Common myeloid progenitor, CD34-positive (primary cell): ENCODE measurements around the gene CISH.

Source experiments
- CTCF ChIA-PET: fragments of 350-600 bp; sonication (Branson Sonifier 250); formaldehyde crosslinking; loops from one replicate; lab custom pipeline; 2021; ENCODE audit warnings: antibody characterized with exemption; lab: Charles Lee
- POLR2A ChIA-PET: fragments of 350-600 bp; sonication (Branson Sonifier 250); formaldehyde crosslinking; loops from one replicate; lab custom pipeline; 2021; ENCODE audit warnings: antibody characterized with exemption; lab: Charles Lee
- DNase-seq, 3 donors: peaks; one replicate each; pipeline versions ENCODE4 v3.0.0 to v3.0.0-alpha.2; 2013
- H3K27ac ChIP-seq, 2 experiments: 1 replicate in 1 of 2; 2 replicates in 1 of 2; pipeline ENCODE4 v1.7.0; 2013; ENCODE audit warnings: inconsistent platforms in 2 of 2, low read length in 2 of 2, mild to moderate bottlenecking in 2 of 2, low read depth in 1 of 2, moderate library complexity in 1 of 2; ENCODE audit not compliant: severe bottlenecking in 2 of 2, insufficient read depth in 1 of 2, poor library complexity in 1 of 2
- H3K27me3 ChIP-seq, 5 experiments: replicated peaks in 2 of 5; 1 replicate in 3 of 5; 2 replicates in 2 of 5; pipeline versions ENCODE4 v1.6.1 to v1.7.0; 2013; ENCODE audit warnings: low read length in 4 of 5, mild to moderate bottlenecking in 2 of 5, moderate library complexity in 2 of 5, inconsistent platforms in 1 of 5; ENCODE audit not compliant: insufficient read depth in 5 of 5, control insufficient read depth in 4 of 5
- H3K36me3 ChIP-seq, 4 experiments: 1 replicate in 2 of 4; 2 replicates in 2 of 4; pipeline versions ENCODE4 v1.6.1 to v1.7.0; 2013; ENCODE audit warnings: low read length in 3 of 4, control low read depth in 1 of 4, mild to moderate bottlenecking in 1 of 4; ENCODE audit not compliant: control insufficient read depth in 4 of 4, insufficient read depth in 4 of 4
- H3K4me1 ChIP-seq, 4 experiments: 1 replicate in 3 of 4; 2 replicates in 1 of 4; pipeline versions ENCODE4 v1.6.1 to v1.7.1; 2013; ENCODE audit warnings: low read length in 3 of 4, mild to moderate bottlenecking in 3 of 4, control low read depth in 1 of 4, inconsistent platforms in 1 of 4, moderate library complexity in 1 of 4; ENCODE audit not compliant: control insufficient read depth in 4 of 4, insufficient read depth in 4 of 4; ENCODE audit errors: control extremely low read depth in 1 of 4
- H3K4me3 ChIP-seq, 7 experiments: 1 replicate in 4 of 7; 2 replicates in 3 of 7; pipeline versions ENCODE4 v1.5.1 to v1.7.0; 2013; ENCODE audit warnings: mild to moderate bottlenecking in 7 of 7, low read length in 6 of 7, moderate library complexity in 6 of 7, inconsistent platforms in 2 of 7, low read depth in 2 of 7, control low read depth in 1 of 7; ENCODE audit not compliant: insufficient read depth in 4 of 7, control insufficient read depth in 1 of 7; ENCODE audit errors: extremely low read depth in 1 of 7
- H3K9me3 ChIP-seq, 5 experiments: 1 replicate in 4 of 5; 2 replicates in 1 of 5; pipeline versions ENCODE4 v1.6.1 to v1.7.1; 2013; ENCODE audit warnings: low read length in 4 of 5, mild to moderate bottlenecking in 2 of 5, inconsistent platforms in 1 of 5, low read depth in 1 of 5, moderate library complexity in 1 of 5; ENCODE audit not compliant: control insufficient read depth in 4 of 5, insufficient read depth in 2 of 5; ENCODE audit errors: control extremely low read depth in 1 of 5
- WGBS: methylation state at CpG from one replicate; pipeline ENCODE4 v1.1.5; 2013; ENCODE audit not compliant: insufficient coverage; 5-methylcytosine and 5-hydroxymethylcytosine counted together

Gene CISH

DNA sequence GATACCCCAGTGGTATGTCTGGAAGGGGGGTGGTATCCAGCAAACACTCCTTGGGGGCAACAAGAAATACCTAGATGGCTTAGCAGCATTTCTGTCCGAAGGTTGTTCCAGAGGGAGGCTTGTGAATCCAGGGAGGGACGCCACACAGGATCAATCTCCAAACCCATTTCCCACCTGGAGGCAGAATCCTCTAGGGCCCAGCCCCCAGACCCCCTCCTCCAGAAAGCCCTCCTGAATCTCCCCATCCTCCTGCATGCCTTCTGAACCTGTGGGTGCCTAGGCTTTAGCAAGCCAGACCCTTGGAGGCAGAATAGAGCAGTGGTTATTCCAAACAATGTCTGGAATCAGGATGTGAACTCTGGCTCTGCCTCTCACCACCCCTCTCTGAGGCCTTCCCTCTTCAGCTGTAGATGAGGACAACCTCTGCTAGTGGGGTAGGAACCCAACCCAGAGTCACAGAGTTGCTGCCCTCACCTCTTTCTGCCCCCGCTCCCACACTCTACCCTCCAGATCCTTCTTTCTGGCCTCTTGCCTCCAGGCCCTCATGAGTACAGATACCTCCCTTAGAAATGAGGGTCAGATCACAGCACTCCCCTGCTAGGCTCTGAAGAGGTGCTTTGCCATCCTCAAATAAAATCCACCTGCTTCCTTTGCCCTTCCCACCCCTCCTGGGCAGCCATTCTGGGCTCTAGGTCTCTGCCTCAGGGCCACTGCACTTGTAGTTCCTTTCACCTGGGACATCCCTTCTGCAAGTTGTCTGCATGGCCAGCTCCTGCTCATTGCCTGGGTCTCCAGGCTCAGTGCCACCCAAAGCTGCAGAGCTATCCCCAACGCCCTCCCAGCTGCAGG, 8.1 kb downstream of the CISH start:
- Histone ChIP-seq H3K27ac (peak overlapping the region; percentile 29 to 92), H3K4me3 (peak overlapping the region in 2 of 7 experiments; percentile 1 to 14), H3K27me3 (no peaks in the 10 kb centered on the region), H3K36me3 (peaks cover 2 to 66% (median 35%) of the 10 kb centered on the region in 4 experiments), H3K4me1 (peaks cover 9 to 100% (median 97%) of the 10 kb centered on the region in 4 experiments), H3K9me3 (no peaks in the 10 kb centered on the region)
- WGBS, result 93% methylated on average over 2 of the region's 4 CpGs
- no peak for DNase-seq
- CTCF ChIA-PET, result interaction anchor here (1.1 to 40.1 kb wide), 5 partner anchors 9 to 49 kb away, joined by 3 to 799 read pairs (median 81); partner anchors contain the start of genes C3orf18, CISH and HEMK1
- POLR2A ChIA-PET, result no interaction called here

DNA sequence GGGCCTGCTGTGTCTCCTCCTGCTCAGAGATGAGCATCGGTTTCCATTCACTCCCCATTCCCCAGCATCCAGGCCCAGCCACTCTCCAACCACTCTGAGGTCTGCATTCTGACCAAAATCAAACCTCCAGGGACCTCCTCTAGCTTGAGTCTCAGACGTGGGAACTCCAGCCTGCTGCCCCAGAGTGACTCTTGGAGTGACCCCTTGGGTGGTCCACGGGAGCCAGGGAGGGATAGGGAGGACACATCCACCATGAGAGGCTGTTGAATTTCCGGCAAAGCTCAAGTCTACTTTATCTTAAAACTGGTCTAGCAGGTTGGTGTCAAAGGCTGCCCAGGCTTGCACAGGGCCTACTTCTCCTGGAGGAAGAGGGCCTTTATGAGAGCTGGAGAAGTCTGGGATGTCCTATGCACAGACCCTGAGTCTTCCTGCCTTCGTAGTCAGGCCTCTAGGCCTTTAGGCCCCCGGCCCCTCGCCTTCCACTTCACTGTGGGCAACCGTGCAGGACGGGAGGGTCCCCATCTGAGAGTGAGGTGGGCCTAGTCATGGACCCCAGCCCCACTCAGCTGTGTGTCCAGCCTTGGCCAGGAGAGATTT, 8.9 kb downstream of the CISH start:
- H3K27ac ChIP-seq, result peak overlapping the region; percentile 66 to 92
- H3K4me3 ChIP-seq, result no peak overlapping the region
- H3K4me1 ChIP-seq, result peaks cover 9 to 98% (median 90%) of the 10 kb centered on the region in 4 experiments

DNA sequence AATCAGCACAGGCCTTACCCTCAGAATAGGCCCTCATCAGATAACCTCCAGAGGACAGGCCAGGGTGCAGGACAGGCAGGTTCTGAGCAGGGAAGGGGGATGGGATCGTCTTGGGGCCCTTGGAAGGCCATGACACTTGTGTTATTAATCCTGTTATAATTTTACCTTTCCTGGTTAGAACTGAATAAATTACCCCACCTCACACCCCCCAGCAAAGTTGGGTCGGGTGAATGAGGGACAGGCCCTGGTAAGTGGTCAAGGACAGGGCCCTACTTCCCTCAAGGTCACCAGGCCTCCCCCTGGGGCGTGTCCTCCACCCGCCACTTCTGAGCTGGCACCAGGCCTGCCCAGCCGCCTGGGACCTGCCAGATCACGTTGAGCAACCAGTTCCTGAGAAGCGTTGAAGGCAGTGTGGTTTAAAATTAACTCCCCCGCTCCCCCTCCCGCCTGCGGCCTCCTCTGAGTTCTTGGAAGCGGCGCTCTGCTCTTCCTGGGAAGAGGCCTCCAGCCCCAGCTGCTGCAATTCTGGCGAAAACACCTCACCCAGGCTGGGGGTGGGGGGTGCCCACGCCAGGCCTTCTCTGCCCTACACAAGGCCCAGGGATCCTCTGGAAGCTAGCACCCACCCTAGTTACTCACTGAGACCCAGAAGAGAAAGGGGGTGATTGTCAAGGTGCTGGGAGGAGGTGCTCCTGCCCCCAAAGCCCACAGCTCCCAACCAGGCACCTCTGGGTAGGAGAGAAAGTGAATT, 10.6 kb downstream of the CISH start:
- ChIA-PET POLR2A (interaction anchor here (1.0 to 2.5 kb wide), 2 partner anchors 10 to 32 kb away, joined by 5 to 12 read pairs; partner anchors contain the start of genes CISH and HEMK1), CTCF (interaction anchor here (1.0 to 40.1 kb wide), 6 partner anchors 11 to 788 kb away, joined by 3 to 799 read pairs (median 42); partner anchors contain the start of genes C3orf18, CISH and HEMK1)
- peak overlapping the region in 4 of 7 experiments; percentile 33 to 48 (median 38) for H3K4me3 ChIP-seq
- peaks cover 7 to 85% (median 74%) of the 10 kb centered on the region in 4 experiments for H3K4me1 ChIP-seq
- no peaks in the 10 kb centered on the region for H3K27me3 ChIP-seq
- peaks cover 2 to 41% (median 18%) of the 10 kb centered on the region in 4 experiments for H3K36me3 ChIP-seq
- H3K27ac ChIP-seq, result peak overlapping the region; percentile 66 to 92
- 2% methylated on average over 10 of the region's 14 CpGs for WGBS
- H3K9me3 ChIP-seq, result no peaks in the 10 kb centered on the region
- DNase-seq, result peak; percentile 66 to 87 (median 80)

More for the DNA sequence above, 8.9 kb downstream of the CISH start:
- 90% methylated on average over 9 of the region's 9 CpGs for WGBS
- DNase-seq, result no peak
- ChIA-PET CTCF (interaction anchor here (0.9 to 40.1 kb wide), 5 partner anchors 9 to 50 kb away, joined by 3 to 799 read pairs (median 81); partner anchors contain the start of genes C3orf18, CISH and HEMK1), POLR2A (interaction anchor here (0.7 to 1.0 kb wide), 2 partner anchors 14 to 22 kb away, joined by 3 read pairs; no protein-coding TSS in a partner anchor)
- H3K27me3 ChIP-seq, result no peaks in the 10 kb centered on the region
- H3K36me3 ChIP-seq, result peaks cover 2 to 58% (median 28%) of the 10 kb centered on the region in 4 experiments
- no peaks in the 10 kb centered on the region for H3K9me3 ChIP-seq

DNA sequence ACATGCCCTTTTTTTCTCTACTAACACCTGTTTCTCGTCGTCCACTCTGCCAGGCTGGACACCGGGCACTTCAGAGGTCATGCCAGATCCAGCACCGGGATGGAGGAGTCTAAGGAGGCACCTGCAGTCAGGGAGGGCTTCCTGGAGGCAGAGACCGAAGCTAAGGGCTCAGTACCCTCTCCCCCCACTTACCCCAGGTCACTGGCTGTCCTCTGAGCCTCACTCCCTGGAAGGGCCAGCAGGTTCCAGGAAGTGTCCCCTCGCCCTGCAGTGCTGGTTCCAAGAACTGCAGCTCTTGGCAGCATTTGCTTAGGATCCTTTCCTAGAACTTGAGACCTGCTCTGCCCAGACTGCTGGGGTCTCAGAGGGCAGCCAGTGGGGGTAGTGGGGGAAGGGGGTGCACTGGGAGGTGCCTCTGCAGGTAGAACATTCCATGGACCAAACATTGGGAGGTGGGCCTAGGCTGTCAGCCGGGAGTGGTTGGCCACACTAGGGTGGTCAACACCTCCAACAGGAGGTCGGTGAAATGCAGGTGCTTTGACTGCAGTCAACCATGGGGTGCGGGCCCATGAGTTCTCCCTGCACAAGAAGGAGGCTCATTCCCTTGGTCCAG, 11.3 kb downstream of the CISH start:
- peak overlapping the region in 1 of 7 experiments; percentile 19 for H3K4me3 ChIP-seq
- ChIA-PET POLR2A (interaction anchor here (2.5 kb wide), 1 partner anchor 11 kb away, joined by 12 read pairs; the partner anchor contains the start of gene CISH), CTCF (interaction anchor here (1.0 to 40.1 kb wide), 4 partner anchors 10 to 29 kb away, joined by 3 to 799 read pairs (median 265); partner anchors contain the start of genes C3orf18, CISH and HEMK1)
- peaks cover 5 to 85% (median 67%) of the 10 kb centered on the region in 4 experiments for H3K4me1 ChIP-seq
- no peaks in the 10 kb centered on the region for H3K9me3 ChIP-seq
- WGBS, result 88% methylated on average over 8 of the region's 9 CpGs
- no peaks in the 10 kb centered on the region for H3K27me3 ChIP-seq
- peaks cover 2 to 33% (median 15%) of the 10 kb centered on the region in 4 experiments for H3K36me3 ChIP-seq
- peak overlapping the region; percentile 66 to 92 for H3K27ac ChIP-seq
- no peak for DNase-seq

DNA sequence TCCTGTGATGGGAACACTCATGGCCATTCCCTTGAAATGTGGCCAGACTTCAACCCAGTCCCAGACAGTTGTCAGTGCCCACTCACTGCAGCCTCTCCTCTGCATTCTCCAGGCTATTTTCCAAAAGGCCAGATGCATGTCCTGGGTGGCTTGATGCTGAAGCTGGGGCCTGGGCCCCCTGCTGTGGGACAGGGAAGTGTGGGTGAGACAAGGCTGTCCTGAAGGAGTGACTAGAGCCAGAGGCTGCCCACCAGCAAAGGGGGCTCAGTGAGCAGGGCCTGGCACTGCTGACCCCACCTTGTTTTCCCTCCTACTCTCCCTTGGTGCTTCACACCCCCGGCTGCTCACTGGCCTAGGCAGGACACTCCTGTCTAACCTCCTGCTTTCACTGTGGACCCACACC, 11.9 kb downstream of the CISH start:
- POLR2A ChIA-PET, result interaction anchor here (2.5 kb wide), 1 partner anchor 11 kb away, joined by 12 read pairs; the partner anchor contains the start of gene CISH
- Histone ChIP-seq H3K9me3 (no peaks in the 10 kb centered on the region), H3K27ac (peak overlapping the region in 1 of 2 experiments; percentile 92), H3K4me1 (peaks cover 3 to 85% (median 62%) of the 10 kb centered on the region in 4 experiments), H3K27me3 (no peaks in the 10 kb centered on the region), H3K36me3 (peaks cover 2 to 28% (median 15%) of the 10 kb centered on the region in 4 experiments), H3K4me3 (no peak overlapping the region)
- WGBS, result 100% methylated on average over 1 of the region's 1 CpG
- no peak for DNase-seq
- CTCF ChIA-PET, result interaction anchor here (7.7 to 40.1 kb wide), 3 partner anchors 9 to 29 kb away, joined by 81 to 799 read pairs (median 449); partner anchors contain the start of genes C3orf18, CISH and HEMK1
